Measurements from ENCODE around the gene ATP1B3.

ATP1B3 gene

DNA sequence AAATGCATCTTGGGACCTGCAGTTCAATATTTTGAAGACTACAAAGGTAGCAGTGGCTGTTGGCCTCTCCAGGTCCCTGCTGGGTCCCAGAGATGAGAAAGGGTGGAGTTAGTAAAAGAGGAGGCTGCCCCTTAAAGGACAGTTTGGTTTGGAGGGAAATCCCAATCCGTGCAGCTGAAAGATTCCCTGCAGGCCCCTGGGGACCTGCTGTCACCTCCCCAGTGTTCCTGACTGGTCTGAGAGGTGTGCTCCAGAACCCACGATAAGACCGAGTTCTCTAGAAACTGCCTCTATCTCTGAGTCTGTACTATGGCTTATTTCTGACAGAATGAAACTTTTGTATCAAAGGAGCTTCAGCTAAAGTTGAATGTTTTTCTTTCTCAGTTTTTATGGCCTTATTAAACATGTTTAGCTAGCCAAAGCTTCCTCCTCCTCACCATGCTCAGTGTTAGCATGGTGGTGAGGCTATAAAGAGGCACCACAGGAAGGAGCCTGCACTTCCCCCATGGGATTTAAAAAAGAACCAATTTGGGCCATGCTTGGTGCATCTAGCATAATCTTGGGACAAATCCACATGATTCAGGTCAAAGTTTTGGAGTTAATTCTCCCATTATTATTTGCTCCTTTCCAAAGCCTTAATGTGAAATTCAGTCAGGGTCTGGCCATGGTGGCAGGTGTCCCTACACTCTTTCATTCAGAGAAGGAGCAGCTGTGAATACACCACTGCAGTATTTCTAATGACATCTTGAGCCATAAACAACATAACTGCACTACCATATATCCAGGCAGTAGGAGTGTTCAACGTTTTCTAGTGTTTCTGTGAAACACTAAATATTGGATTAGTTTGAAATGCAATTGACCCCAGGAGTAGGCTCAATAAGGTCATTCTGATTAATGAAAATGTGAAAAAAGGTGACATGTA lies 74.4 kb downstream of the ATP1B3 start:
- DNase-seq (ENCODE audit: low spot score): no peak
- TF ChIP-seq, protein P1, sequence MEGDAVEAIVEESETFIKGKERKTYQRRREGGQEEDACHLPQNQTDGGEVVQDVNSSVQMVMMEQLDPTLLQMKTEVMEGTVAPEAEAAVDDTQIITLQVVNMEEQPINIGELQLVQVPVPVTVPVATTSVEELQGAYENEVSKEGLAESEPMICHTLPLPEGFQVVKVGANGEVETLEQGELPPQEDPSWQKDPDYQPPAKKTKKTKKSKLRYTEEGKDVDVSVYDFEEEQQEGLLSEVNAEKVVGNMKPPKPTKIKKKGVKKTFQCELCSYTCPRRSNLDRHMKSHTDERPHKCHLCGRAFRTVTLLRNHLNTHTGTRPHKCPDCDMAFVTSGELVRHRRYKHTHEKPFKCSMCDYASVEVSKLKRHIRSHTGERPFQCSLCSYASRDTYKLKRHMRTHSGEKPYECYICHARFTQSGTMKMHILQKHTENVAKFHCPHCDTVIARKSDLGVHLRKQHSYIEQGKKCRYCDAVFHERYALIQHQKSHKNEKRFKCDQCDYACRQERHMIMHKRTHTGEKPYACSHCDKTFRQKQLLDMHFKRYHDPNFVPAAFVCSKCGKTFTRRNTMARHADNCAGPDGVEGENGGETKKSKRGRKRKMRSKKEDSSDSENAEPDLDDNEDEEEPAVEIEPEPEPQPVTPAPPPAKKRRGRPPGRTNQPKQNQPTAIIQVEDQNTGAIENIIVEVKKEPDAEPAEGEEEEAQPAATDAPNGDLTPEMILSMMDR (IDR thresholded peaks at IDR 0.05; ENCODE audit: extremely low read depth, missing control alignments): no peak

- TF ChIP-seq, protein P1 (IDR thresholded peaks at IDR 0.05; ENCODE audit: extremely low read depth, missing control alignments): no peak
- DNase-seq (ENCODE audit: low spot score): no peak
Measured at GRCh38 chr3:141952611-141953010, 76.2 kb downstream of the ATP1B3 start.

DNA sequence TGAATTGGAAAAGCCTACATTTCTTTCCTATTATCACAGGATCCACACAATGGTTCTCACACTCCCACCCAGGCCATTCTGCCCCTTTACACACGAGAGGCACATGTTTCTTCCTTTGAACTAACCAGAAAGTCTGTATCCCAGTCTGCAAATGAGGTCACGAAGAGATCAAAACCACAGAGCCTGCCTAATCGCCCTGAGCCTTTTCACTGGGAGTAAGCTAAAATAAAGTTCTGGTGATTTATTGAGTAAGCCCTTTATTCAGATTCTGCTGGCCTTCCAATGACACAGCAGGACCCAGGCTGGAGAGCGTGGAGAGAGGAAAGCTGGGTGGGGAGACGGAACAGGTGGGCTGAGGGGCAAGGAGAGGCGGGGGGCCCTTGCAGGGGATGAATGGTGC lies 78.7 kb downstream of the ATP1B3 start:
- no peak for DNase-seq (ENCODE audit: low spot score)
- TF ChIP-seq, protein P1 (IDR thresholded peaks at IDR 0.05; ENCODE audit: extremely low read depth, missing control alignments): no peak

DNA sequence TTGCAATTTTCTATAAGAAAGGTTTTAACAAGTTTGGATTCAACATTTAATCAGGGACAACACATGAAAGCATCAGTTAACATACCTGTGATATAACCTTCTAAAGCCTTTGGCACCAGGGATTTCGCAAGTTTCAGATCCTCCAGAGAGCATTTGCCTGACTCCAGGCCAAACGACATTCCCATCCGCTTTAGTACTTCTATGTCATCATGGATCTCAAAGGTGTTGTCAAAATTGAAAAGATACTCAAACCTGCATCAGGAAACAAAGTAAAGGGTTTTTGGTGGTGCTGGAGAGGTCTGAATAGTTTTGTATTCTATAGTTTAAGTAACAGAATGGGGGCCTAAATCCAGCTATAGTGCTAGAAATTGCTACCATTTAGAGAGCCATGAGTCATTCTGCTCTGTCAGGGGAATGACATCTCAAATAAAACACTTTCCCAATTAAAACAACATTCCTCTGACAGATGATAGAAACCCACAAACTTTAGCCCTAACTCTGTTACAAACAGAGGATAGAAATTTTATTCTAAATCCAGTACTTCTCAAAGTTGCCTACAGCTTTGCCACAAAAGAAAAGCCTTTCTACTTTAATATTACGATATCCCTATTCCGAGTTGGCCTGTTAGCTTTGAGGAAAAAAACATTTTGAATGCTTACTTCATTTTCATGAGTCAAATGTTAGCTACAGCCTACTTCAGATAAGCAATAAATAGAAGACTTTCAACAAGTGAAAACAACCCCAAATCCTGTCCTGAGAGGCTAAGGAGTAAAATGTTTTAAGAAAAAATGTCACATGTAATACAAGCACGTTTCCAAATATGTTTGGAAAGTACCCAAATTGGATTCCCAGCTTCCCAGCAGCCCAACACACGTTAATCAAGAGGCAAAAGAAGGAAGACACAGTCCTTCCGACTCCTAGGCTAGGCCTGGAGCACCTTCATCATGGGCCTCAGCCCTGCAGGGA lies 83.4 kb downstream of the ATP1B3 start:
- TF ChIP-seq, protein P1 (IDR thresholded peaks at IDR 0.05; ENCODE audit: extremely low read depth, missing control alignments): no peak
- DNase-seq (ENCODE audit: low spot score): no peak

GRCh38 chr3:141960731-141961130 lies 84.3 kb downstream of the ATP1B3 start:
- DNase-seq (ENCODE audit: low spot score): no peak
- TF ChIP-seq, protein P1 (IDR thresholded peaks at IDR 0.05; ENCODE audit: extremely low read depth, missing control alignments): no peak

DNA sequence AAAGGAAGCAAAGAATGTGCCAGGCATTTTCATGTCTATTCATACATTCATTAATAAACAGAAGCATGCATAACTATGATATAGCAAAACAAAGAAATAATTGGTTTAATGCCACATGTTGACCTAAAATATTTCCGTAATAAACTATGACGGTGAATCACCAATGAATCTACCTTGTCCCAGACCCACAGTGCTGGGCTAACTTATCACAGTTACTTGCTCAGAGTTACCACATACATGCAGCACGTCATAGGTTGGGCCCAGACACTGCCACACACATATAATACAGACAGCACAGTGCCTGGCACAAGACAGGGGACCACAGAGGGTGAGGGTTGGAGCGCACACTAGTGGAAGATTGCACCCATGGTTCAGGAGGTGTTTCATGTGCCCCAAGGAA lies 86.9 kb downstream of the ATP1B3 start:
- TF ChIP-seq, protein P1 (IDR thresholded peaks at IDR 0.05; ENCODE audit: extremely low read depth, missing control alignments): no peak
- no peak for DNase-seq (ENCODE audit: low spot score)

DNA sequence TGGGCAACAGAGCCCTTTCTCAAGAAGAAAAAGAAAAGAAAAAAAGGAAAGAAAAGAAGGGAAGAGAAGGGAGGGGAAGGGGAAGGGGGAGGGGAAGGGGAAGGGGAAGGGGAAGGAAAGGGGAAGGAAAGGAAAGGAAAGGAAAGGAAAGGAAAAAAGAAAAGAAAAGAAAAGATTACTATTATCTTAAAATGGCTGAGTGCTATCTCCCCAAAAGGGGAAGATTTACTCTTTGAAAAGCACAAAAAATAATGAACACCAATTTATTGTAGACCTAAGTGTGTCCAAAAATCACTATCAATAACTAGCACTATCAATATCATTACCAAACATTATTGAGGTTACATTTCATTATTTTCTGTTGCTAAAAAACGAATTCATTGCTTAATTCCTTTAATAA lies 89.0 kb downstream of the ATP1B3 start:
- no peak for DNase-seq (ENCODE audit: low spot score)
- TF ChIP-seq, protein P1 (IDR thresholded peaks at IDR 0.05; ENCODE audit: extremely low read depth, missing control alignments): no peak

All from GM20000 (cell line).